GM12892 (cell line): ENCODE measurements around the gene SPIRE2.

Source experiments
- POLR2A ChIP-seq: IDR thresholded peaks from 2 replicates; pipeline ENCODE4 v1.6.1; 2011; ENCODE audit warnings: low read depth, low read length, control low read depth
- POLR2AphosphoS5 ChIP-seq: IDR thresholded peaks from 2 replicates; pipeline ENCODE4 v1.6.1; 2011; ENCODE audit warnings: low read depth, low read length, control low read depth

- no peak for TF ChIP-seq POLR2A
- no peak for TF ChIP-seq POLR2AphosphoS5
Measured at GRCh38 chr16:89848974-89849373, 20.7 kb downstream of the SPIRE2 start.
